GM23338 (cell line): ENCODE results near the gene ARSB. TPM values are rescaled to one million over a fixed set of nuclear protein-coding genes. Genes with fewer than 3 reads are reported as not detected.

Source experiments
- CREB1 ChIP-seq: fragments of 250-450 bp; sonication (Bioruptor Pico); IDR thresholded peaks from 2 replicates; pipeline ENCODE4 v1.5.0; 2020; ENCODE audit warnings: low read depth, mild to moderate bottlenecking, moderate library complexity
- CTCF ChIP-seq, 2 experiments: fragments of 200-600 bp in 1 of 2; sonication (generic) in 1 of 2; conservative IDR thresholded peaks; 2 replicates each; pipeline versions ENCODE4 v1.5.1 to v1.6.1; 2016 to 2017; ENCODE audit warnings: antibody characterized with exemption in 2 of 2, low read depth in 2 of 2, mild to moderate bottlenecking in 2 of 2, moderate library complexity in 1 of 2
- EZH2 ChIP-seq: fragments of 200-600 bp; sonication (generic); IDR thresholded peaks from one replicate; pipeline ENCODE4 v1.8.0; 2017; ENCODE audit warnings: antibody characterized with exemption, mild to moderate bottlenecking, low read depth; ENCODE audit not compliant: unreplicated experiment
- NANOG ChIP-seq: IDR thresholded peaks from 2 replicates; pipeline ENCODE4 v1.6.1; 2016; ENCODE audit warnings: antibody characterized with exemption, borderline replicate concordance
- POLR2AphosphoS5 ChIP-seq: IDR thresholded peaks from 2 replicates; pipeline ENCODE4 v1.6.1; 2016; ENCODE audit warnings: antibody characterized with exemption, low read depth
- STAT1 ChIP-seq: IDR thresholded peaks from one replicate; pipeline ENCODE4 v1.6.1; 2016; ENCODE audit warnings: antibody characterized with exemption; ENCODE audit not compliant: unreplicated experiment
- ZNF114 ChIP-seq: fragments of 250-450 bp; sonication (Bioruptor Pico); IDR thresholded peaks from 2 replicates; pipeline ENCODE4 v1.5.0; 2020; ENCODE audit warnings: mild to moderate bottlenecking, moderate library complexity
- ZNF331 ChIP-seq: fragments of 250-450 bp; sonication (Bioruptor Pico); IDR thresholded peaks from 2 replicates; pipeline ENCODE4 v1.5.0; 2020; ENCODE audit warnings: low read depth, mild to moderate bottlenecking, moderate library complexity
- ZNF462 ChIP-seq: fragments of 250-450 bp; sonication (Bioruptor Pico); IDR thresholded peaks from 2 replicates; pipeline ENCODE4 v1.5.0; 2020; ENCODE audit warnings: mild to moderate bottlenecking, moderate library complexity
- polyA plus RNA-seq: library from polyadenylated mRNA; unstranded; fragments of >200 nt; fragmentation: Nextera tagmentation; extraction: Ambion mirVana; gene quantifications from 2 replicates; pipeline ENCODE4 v1.2.1, GENCODE V29; 2016
- total RNA-seq: library from RNA; depleted of rRNA; stranded (reverse); fragments of >200 nt; shearing (Covaris generic); gene quantifications from 2 replicates; pipeline ENCODE4 v1.2.3, GENCODE V29; 2014

ARSB gene
- total and polyA plus RNA-seq, 2 experiments from 2014 or later: 7.4 to 24.6 TPM

- TF ChIP-seq CTCF (conservative IDR thresholded peaks at IDR 0.05; ENCODE audit: low read depth in 2 of 2) (no peak), ZNF462 (CRISPR knock-in tag) (no peak), POLR2AphosphoS5 (no peak), CREB1 (CRISPR knock-in tag) (no peak), STAT1 (no peak), EZH2 (no peak), NANOG (no peak), ZNF114 (CRISPR knock-in tag) (no peak), ZNF331 (CRISPR knock-in tag) (no peak)
Measured at GRCh38 chr5:78747705-78748359, 237.3 kb downstream of the ARSB start (continued).
